Measurements from ENCODE around the gene P3H1.
"Not testable (repeated sequence)": the region's sequence is repeated elsewhere in the genome, so short reads cannot be mapped to it uniquely, and the experiment has no call there.

P3H1 gene, protein sequence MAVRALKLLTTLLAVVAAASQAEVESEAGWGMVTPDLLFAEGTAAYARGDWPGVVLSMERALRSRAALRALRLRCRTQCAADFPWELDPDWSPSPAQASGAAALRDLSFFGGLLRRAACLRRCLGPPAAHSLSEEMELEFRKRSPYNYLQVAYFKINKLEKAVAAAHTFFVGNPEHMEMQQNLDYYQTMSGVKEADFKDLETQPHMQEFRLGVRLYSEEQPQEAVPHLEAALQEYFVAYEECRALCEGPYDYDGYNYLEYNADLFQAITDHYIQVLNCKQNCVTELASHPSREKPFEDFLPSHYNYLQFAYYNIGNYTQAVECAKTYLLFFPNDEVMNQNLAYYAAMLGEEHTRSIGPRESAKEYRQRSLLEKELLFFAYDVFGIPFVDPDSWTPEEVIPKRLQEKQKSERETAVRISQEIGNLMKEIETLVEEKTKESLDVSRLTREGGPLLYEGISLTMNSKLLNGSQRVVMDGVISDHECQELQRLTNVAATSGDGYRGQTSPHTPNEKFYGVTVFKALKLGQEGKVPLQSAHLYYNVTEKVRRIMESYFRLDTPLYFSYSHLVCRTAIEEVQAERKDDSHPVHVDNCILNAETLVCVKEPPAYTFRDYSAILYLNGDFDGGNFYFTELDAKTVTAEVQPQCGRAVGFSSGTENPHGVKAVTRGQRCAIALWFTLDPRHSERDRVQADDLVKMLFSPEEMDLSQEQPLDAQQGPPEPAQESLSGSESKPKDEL

GRCh38 chr1:42766741-42767509 is at the start of gene P3H1, which contains the start of gene C1orf50:
TSS of gene P3H1 (minus strand) at chr1:42767028. CDS start at chr1:42766971, 57 bp downstream.
TSS of gene C1orf50 (plus strand) at chr1:42767249. CDS start at chr1:42767312, 63 bp downstream.
- peak; percentile 99 for DNase-seq (ENCODE audit: low read depth)

GRCh38 chr1:42815941-42816584 is 49.2 kb upstream of the P3H1 start:
- peak; percentile 41 for DNase-seq (ENCODE audit: low read depth)

DNA sequence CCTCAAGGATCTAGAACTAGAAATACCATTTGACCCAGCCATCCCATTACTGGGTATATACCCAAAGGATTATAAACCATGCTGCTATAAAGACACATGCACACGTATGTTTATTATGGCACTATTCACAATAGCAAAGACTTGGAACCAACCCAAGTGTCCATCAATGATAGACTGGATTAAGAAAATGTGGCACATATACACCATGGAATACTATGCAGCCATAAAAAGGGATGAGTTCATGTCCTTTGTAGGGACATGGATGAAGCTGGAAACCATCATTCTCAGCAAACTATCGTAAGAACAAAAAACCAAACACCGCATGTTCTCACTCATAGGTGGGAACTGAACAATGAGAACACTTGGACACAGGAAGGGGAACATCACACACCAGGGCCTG is 48.0 kb upstream of the P3H1 start:
- DNase-seq (ENCODE audit: low read depth), result not testable (repeated sequence)

- no peak for DNase-seq (ENCODE audit: low read depth)
These were observed 40.3 kb upstream of the P3H1 start for GRCh38 chr1:42807056-42807668.

DNA sequence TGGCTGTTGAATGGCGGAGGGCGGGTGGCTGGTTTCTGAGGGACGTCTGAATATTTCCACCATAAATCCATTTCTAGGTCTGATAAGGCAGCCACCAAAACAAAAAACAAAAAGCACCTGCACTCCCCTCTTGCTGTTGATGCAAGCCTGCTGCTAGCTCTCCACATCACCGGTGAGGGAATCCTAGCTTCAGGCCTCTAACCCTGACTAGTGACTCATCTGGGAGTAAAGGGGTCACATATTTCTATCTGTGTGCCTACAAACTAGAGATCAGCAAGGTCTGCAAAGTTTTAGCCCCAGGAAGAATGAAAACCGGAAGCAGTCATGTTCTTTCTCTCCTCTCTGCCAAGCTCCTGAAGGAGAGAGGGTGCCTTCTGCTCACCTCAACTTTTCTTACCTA is 39.8 kb upstream of the P3H1 start:
- DNase-seq (ENCODE audit: low read depth), result peak; percentile 28

DNA sequence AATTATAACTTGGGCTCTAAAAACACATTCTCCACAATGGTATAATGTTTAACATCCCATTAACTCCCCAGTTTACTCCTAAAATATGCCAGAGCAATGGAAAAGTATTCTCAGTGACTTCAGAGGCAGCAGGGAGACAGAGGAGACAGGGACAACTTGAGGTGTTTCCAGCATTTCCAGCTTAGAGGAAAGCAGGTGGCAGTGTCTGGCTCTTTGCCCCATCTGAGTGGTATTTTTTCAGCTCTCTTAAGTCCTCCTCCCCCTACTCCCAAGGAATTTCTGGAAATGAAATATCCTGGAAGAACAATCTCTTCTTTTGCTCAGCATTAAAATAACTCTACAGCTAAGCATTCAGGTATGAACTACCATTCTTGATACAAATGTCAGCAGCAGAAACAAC is 39.3 kb upstream of the P3H1 start:
- DNase-seq (ENCODE audit: low read depth), result no peak

GRCh38 chr1:42801832-42802473 is 35.1 kb upstream of the P3H1 start:
- DNase-seq (ENCODE audit: low read depth), result no peak

DNA sequence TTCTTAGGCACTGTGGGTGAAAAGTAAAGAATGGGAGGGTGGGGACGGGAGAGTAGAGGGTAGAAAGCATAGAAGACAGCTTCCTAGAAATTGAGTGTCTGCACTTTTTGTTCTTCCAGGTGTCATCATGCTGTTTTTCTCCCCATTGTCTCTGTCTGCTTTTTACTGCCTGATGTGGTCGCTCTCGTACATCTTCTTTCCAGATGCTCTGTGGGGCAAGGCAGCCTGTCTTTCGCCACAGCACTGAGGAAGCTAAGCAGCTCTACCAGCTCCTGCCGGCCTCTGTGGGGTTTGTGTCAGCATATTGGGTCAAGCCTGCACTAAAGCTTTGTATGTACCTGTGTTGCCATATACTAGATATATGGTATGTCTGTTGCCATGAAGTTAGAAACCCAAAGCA is 31.2 kb upstream of the P3H1 start:
- DNase-seq (ENCODE audit: low read depth), result no peak

DNA sequence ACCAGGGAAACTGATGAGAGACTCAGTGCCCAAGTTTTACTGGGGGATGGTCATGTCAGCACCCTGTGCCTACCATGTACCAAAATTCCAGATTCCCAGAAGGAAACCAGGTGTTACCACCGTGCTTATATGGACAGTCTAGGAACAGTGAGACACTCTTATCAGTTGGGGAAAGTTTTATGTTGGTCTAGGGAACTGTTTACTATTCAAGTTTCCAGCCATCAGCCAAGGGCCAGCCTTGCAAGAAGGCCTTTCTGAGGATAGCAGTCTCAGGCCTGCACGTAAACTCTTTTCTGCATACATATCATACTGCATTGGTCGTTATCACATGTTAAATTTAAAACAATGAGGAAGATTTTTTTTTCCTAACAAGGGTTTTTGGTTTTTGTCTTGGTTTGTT is 30.6 kb upstream of the P3H1 start:
- no peak for DNase-seq (ENCODE audit: low read depth)

GRCh38 chr1:42793824-42794223 is 27.0 kb upstream of the P3H1 start:
- DNase-seq (ENCODE audit: low read depth), result no peak

GRCh38 chr1:42788021-42788420 is 21.2 kb upstream of the P3H1 start:
- no peak for DNase-seq (ENCODE audit: low read depth)

DNA sequence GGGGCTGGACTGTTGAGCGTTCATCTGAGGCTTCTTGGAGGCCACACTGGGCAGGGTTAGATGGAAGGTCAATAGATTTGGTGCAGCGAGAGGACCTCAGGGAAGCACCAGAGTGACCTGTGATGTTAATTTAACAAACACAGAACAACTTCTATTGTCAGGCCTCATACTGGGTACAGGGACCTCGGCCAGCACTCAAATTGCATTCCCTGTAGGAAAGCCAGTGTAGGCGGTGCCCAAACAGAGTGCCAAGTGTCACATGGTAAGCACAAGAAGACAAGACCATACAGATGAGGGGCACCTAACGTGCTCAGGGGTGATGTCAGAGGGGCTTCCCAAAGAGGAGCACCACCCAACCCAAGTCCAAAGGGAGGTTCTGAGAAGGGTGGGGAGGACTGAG is 19.3 kb upstream of the P3H1 start:
- DNase-seq (ENCODE audit: low read depth), result no peak

DNA sequence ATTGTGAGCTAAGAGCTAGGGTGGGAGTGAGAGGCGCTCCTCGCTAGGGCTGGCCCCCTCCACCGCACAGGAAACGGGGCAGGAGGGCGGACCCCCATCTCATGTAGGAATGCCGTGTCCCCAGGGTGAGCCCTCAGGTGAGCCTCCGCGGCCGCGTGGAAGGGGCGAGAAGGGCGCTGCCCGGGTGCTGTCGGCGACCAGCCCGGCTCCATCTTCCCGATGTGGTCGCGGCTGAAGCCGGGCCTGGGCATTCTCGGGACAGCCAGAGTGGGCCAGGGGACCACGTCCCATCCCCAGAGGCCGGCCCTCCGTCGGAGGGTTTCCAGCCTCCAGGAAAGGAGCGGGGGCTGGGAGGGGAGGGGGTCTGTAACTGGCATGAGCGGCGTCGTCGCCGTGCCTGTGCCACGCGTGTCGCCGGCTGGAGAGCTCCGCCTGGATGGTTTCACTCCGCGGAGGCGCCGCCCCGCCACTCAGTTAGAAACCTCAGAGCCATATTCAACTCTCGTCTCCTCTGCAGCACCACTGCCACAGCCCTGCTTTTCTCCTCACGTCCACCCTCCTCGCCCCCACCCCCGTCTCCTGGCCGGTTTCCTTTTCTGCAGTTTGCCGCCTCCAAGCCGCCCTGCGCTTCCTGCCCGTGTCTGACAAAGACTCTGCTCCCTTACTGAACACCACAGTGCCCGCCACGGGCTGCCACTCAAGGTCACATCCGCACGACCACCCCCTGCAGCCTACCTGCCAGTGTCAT is 18.3 kb upstream of the P3H1 start, which contains the start of gene TMEM269:
TMEM269 (plus strand) TSS at position 46 of the 748 bp plus-strand sequence. CDS start 4,903 bp downstream, outside the sequence.
- DNase-seq (ENCODE audit: low read depth), result no peak

DNA sequence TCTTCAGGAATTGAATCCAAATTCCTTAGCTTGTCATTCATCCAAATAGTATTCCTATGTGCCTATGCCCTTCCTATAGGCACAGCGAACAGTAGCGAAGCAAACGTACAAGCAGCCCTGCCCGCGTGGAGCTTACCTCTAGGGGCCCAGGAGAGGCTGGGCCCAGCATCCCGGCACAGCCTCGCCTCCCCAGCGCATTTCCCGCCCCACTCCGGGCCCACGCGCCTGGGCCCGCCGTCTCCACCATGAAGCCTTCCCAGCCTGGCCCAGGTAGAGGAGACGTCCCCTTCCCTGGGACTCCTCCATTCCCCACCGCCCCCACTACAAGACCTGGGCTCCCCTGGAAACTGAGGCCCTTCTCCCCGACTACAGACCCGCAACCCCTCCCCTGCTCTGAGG is 17.7 kb upstream of the P3H1 start:
- DNase-seq (ENCODE audit: low read depth), result no peak

DNA sequence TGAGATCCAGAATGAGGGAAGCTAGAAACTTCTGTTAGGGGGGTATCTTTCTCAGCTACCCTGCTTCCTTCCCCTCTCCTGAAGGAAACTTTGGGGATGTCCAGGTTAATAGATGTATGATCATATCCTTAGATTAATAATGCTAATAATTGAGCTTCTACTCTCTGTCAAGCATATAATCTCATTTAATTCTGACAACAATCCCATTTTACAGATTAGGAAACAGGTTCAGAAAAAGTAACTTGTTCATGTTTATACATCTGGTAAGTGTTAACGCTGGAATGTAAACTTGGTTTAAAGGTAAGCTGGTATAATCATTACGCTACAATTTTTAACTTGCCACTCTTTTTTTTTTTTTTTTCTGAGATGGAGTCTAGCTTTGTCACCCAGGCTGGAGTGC is 16.3 kb upstream of the P3H1 start:
- DNase-seq (ENCODE audit: low read depth), result no peak

- DNase-seq (ENCODE audit: low read depth), result no peak
These were observed 13.3 kb upstream of the P3H1 start for GRCh38 chr1:42780176-42780575.

- DNase-seq (ENCODE audit: low read depth), result no peak
These were observed 12.9 kb upstream of the P3H1 start for GRCh38 chr1:42779725-42780124.

- DNase-seq (ENCODE audit: low read depth), result peak; percentile 60
These were observed 11.0 kb upstream of the P3H1 start for GRCh38 chr1:42777852-42778251.

GRCh38 chr1:42776502-42776901 is 9.7 kb upstream of the P3H1 start:
- no peak for DNase-seq (ENCODE audit: low read depth)

DNA sequence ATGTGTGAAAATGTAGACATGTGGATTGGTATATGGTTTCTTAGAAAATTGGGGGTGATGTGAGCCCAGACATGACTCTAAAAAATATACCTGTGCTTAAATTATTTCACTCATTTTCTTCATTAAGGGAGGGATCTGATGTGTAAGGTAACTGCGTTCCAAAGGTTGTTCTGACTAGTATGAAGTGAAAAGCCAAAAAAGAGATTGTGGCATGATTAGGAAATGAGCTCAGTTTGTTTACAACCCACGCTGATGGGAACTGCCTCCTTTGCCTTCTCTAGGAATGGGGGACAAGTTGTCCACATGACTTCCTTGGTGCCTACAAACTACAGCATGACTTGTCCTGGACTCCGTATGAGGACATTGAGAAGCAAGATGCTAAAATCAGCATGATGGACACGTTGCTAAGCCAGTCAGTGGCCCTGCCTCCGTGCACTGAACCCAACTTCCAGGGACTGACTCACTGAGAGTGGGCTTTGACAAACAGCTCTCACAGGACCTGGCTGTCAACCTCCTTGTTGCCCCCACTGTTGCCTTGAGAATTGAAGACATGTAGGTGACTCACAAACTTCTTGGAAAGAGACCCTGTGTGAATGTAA is 8.2 kb upstream of the P3H1 start:
- no peak for DNase-seq (ENCODE audit: low read depth)
